Tongue (tissue), 2 donors: ENCODE results near the gene ELF5. TPM values are rescaled to one million over a fixed set of nuclear protein-coding genes. Genes with fewer than 3 reads are reported as not detected.

ENCODE experiments used
- DNase-seq: peaks from one replicate; pipeline ENCODE4 v3.0.0-alpha.2; 2015
- total RNA-seq: library from RNA; depleted of rRNA; stranded (reverse); fragments of >200 nt; gene quantifications from one replicate; pipeline ENCODE4 v1.2.3, GENCODE V29; 2014

The ELF5 gene
- total RNA-seq, 1 donor from 2014 or later: 7.3 TPM

- DNase-seq: no peak
Observed at GRCh38 chr11:34522188-34522587, 8.6 kb upstream of the ELF5 start.

GRCh38 chr11:34521265-34521664 is 7.7 kb upstream of the ELF5 start:
- no peak for DNase-seq

- no peak for DNase-seq
Observed at GRCh38 chr11:34519595-34520235, 6.1 kb upstream of the ELF5 start.

DNA sequence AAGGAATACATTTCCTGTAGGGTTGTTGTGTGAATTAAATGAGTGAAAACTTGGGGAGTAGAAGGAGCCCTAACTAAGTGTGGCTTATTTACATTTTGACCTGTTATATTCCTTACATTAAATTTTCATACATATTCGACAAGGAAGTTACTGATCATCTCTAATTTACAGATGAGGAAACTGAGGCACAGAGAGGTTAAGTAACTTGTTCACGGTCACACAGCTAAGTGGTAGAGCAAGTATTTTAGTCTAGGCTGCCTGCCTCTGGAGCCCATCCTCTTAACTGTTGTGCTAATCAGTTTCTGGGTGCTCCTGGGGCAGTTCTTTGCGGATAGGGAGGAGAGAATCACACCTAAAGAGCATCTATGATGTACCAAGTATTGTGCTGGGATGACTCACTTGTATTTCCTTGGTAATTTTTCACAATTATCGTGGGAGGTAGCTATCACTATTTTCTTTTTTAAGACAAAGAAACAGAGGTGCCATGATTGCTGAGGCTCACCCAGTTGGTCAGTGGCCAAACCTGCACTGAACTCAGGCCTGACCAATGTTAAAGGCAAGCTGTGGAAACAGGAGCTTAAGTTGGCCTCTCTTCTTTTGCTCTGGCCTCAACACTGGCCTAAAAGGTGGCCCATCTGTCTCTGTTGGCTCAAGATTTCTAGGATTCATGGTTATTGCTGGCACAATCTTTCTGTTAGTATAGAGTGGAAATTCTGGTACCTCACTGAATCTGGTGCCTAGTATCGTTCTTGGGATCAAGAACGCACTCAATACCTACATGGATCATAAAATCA is 2.9 kb upstream of the ELF5 start:
- DNase-seq: no peak

DNA sequence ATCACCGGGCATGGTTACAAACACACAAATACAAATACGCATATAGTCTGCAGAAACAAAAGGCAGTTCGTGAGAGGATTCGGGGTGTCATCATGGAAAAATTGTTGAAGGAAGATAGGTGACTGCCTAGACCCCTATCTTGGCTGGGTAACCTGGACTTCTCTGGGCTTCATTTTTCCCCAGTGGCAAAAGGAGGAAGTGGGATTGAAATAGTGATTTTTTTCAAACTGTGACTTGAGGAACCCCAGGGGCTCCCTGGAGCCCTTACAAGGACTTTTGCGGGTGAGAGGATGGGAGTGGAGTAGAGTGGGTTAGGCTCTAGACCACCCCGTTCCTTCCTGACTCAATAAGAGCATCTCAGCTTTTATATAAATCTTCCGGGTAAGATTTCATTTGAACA is 1.0 kb upstream of the ELF5 start:
- DNase-seq: no peak

DNA sequence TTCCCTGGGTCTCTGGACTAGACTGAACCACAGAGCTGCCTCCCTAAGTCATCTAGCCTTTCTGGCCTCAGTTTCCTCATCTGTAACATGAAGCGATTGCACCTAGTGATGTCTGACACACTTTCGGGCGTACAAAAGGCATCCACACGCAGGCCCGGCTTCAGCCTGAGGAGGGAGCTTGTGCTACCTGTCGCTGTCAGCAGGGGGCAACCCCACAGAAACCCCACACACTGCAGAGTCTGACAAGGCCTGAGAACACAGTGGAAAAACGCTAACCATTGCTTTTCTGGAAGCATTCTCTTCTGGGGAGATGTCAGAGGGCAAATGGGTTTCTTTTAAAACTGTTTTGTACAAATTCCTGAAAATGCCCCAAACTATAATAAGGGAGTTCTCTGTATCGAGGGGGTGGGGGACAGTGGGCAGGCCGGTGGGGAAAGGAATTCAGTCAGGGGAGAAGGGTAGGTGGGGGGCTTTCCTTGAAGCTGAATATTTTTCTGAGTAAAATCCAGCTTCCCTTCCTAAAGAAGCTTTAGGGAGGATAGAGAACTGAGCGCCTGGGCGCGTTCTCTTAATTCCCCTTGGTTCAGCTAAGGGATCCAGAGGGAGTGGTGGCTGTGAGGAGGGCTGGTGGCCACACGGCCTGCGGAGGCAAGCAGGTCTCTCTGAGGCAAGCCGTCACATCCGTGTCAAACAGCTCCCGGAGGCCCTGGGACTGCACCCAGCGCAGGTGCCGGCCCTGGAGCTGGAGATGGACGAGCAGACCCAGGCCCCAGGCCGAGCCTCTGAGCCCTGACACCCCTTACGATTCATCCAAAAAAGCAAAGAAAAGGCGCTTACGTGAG is 533 bp downstream of the ELF5 start:
- peak; percentile 46 for DNase-seq

GRCh38 chr11:34510673-34511072 is 2.9 kb downstream of the ELF5 start:
- no peak for DNase-seq

DNA sequence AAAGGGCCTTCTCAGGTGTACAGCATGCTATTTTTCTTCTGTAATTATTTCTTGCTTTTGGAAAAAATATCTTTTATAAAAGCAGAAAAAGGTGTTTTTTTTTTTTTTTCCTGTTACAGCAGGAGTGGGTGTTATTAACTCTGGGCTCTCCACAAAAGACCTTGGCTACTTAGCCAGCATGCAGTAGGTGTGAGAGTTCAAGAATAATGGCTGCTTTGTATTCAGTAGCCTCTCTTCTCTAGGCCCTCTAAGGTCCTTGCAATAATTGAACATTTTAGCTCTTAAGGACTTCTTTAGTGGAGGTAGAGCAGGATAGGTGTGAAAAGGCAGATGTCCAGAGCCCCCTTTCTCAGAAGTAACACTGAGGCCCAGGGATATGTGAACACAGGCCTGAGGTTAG is 3.4 kb downstream of the ELF5 start:
- no peak for DNase-seq

- DNase-seq: no peak
Observed at GRCh38 chr11:34509336-34509876, 4.2 kb downstream of the ELF5 start.

GRCh38 chr11:34508524-34508923 is 5.1 kb downstream of the ELF5 start:
- DNase-seq: no peak

DNA sequence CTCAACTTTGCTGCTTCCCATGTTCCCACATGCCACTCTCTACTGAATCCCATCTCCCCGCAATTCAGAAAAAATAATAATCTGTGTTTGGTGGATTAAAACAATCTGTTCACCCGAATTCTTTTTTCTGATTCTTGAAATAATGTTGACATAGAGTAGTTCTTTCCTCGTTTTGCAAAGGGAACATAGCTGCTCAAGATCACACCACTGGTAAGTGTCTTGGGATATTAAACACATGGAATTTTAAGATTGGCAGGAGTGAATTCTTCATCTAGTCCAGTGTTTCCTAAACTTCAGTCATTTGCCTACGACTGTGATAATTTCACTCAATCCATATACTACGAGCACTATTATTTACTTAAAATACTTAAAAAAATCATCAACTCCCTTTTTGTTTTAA is 6.0 kb downstream of the ELF5 start:
- no peak for DNase-seq

GRCh38 chr11:34507156-34507555 is 6.4 kb downstream of the ELF5 start:
- no peak for DNase-seq

DNA sequence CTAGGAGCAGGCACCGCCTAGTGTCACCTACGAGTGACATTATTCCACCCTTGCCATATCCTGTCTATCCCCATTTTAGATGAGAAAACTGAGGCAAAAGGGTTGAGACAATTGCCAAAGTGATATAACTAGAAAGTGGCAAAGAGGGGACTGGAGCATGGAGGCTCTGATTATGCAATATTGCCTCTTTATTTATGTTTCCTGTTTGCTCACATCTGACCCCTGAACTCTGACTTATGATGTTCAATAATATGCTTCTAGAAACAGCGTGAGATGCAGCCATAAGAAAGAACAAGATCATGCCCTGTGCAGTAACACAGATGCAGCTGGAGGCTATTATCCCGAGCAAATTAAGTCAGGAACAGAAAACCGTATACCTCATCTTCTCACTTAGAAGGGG is 7.7 kb downstream of the ELF5 start:
- DNase-seq: no peak

DNA sequence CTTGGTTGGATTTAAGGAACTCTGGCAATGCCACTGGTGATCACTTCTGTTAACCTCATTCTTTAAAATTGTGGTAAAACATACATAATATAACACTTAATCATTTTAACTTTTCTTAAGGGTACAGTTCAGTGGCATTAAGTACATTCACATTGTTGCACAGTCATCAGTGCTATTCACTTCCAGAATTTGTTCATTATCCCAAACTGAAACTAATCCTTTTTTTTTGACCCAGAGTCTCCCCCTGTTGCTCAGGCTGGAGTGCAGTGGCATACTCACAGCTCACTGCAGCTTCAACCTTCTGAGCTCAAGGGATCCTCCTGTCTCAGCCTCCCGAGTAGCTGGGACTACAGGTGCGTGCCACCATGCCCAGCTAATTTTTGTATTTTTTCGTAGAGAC is 10.6 kb downstream of the ELF5 start:
- no peak for DNase-seq

DNA sequence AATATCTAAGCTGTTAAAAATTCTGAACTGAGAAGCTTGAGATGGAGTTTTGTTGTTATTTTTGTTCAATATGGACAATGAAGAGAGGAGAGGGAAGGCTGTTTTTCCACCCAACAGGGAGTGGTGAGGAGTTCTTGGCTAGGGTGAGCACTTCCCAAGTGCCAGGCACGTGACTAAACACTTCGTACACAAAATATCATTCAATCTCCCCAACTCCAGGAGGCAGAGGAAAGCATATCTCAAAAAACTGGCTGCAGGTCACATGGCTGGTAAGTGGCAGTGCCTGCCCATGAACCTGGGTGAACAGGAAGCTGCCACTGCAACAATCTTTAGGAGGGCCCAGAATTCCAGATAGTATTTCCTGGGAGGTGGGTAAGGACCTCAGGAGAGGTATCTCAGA is 11.6 kb downstream of the ELF5 start:
- no peak for DNase-seq

DNA sequence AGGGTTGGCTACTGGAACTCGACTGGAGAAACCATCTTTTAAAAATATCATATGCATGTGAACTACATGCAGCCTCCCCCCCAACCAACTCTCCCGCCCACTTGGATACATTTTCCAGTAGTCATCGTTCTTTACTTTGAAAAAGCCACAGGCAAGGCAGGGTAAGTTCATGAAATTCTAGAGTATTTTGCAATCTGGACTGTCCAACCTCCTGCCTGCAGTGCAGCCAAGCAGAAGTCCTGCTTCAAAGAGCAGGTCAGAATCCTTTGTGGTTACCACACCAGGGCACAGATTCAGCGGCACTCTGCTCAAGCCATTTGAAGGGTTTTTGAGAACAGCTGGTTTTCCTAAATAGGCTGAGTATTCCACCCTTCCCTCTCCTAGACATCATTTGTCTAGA is 12.1 kb downstream of the ELF5 start:
- DNase-seq: peak; percentile 18

- DNase-seq: no peak
Observed at GRCh38 chr11:34499719-34500500, 13.7 kb downstream of the ELF5 start.

- peak; percentile 59 for DNase-seq
Observed at GRCh38 chr11:34495724-34496377, 17.7 kb downstream of the ELF5 start.

DNA sequence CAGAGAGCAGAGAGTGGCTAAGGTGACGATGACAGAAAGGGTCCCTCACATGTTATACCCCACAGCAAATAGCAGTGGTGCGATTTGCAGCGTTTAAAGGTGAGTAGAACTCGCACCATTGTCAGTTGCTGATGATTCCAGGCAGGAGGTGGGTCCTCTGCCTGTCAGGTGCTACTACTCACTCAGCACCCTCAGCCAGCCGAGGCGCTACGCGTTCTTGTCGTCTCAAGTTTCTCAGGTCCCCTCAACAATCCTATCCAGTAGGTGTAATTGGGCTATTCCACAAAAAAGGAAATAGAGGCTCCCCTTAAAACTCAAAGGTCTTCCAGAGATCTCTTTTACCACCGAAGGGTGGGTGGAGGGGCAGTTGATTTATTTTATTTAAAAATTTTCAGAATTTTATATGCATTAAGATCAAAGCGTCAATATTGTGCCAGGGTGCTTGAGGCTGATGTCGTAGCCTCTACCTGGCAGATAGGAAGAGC is 18.3 kb downstream of the ELF5 start:
- DNase-seq: no peak

DNA sequence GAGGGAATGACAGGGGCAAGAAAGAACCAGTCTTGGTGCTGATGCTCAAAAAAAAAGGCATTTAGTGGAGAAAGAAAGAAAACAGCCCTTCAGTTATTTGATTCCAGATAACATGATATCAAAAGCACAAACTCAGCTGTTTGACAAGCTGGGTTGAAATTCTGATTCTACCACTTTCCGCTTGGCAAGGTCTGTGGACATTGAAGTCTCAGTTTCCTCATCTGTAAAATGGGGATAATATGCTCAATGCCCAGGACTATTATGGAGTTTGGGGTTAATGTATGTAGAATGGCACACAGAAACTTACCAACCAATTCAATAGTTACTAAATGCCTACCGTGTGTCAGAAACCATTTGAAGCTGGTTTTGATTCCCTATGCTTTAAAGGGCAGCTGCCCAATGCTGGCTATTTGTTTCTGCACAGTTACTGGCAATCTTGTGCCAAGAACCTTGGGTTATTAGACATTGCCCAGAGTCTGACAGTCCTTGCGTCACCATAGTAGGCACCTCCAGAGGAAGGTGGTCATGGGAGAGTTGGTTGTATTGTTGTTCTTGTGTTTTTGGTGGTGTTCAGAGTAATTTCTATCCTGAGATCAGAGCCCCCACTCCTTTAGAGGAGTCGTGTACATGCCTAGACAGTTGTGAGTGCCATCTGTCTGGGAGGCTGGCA is 19.5 kb downstream of the ELF5 start:
- no peak for DNase-seq

- DNase-seq: no peak
Observed at GRCh38 chr11:34493468-34493867, 20.1 kb downstream of the ELF5 start.
